HG02798 (cell line): ENCODE measurements around the gene GSDME.
"Not testable (repeated sequence)": the region's sequence is repeated elsewhere in the genome, so short reads cannot be mapped to it uniquely, and the experiment has no call there.

ENCODE experiments used
- ATAC-seq: cut with Tn5 transposase; IDR thresholded peaks from one replicate; pipeline ENCODE4 v1.9.1; 2021; ENCODE audit warnings: mild to moderate bottlenecking; ENCODE audit not compliant: unreplicated experiment, poor library complexity

Gene GSDME

GRCh38 chr7:24757353-24758275 lies at the start of gene GSDME:
Gene GSDME, minus strand, starts transcription at chr7:24757464. Its CDS starts 7,690 bp downstream, at chr7:24749774.
- peak; percentile 75 for ATAC-seq

- no peak for ATAC-seq
Measured at GRCh38 chr7:24802300-24802699, 45.0 kb upstream of the GSDME start.

DNA sequence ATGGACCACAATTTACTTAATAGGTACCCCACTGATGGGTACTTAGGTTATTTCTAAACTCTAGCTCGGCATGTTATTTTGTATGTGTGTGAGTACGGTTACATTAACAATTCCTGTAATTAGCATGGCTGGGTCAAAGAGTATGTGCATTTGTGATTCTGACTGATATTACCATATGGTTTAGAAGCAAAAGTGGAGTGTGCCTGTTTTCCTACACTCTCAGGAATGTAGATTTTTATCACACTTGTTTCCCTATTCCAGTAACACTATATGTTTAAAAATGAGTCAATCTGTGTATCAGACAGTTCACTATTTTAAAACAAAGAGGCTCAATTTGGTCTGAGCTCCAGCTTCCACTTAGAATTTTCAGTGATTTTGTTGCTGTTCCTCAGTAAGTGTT lies 44.6 kb upstream of the GSDME start:
- ATAC-seq: no peak

DNA sequence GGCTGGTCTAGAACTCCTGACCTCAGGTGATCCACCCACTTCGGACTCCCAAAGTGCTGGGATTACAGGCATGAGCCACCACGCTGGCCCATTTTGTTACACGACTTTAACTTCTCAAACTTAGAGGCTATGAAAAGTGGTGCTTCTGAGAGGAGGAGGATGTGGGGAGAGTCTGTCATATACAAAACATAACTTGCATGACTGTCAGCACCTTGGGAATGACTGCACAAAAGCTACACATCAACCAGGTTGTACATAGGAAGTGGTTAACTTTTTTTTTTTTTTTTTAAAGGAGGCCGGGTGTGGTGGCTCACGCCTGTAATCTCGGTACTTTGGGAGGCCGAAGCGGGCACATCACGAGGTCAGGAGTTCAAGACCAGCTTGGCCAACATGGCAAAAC lies 43.4 kb upstream of the GSDME start:
- no peak for ATAC-seq

- ATAC-seq: no peak
Measured at GRCh38 chr7:24800073-24800472, 42.8 kb upstream of the GSDME start.

GRCh38 chr7:24799506-24799905 lies 42.2 kb upstream of the GSDME start:
- no peak for ATAC-seq

DNA sequence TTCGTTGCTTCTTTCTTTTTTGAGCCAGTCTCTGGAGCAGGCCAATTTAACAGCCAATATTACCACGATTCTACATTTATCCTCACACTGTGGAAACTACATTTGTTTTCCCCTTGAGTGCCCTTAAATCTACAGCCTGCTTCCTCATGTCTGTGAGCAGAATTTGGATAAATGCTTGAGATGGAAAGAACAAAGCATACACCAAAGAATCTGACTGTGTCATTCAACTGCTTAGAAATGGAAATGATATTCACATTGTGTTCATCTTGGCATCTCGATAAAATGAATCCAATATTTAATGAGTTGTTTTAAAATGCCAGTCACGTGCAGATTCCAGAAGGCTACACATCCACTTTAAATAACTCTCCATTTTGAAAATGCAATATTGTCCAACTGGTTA lies 41.0 kb upstream of the GSDME start:
- ATAC-seq: no peak

- ATAC-seq: no peak
Measured at GRCh38 chr7:24797270-24797669, 40.0 kb upstream of the GSDME start.

DNA sequence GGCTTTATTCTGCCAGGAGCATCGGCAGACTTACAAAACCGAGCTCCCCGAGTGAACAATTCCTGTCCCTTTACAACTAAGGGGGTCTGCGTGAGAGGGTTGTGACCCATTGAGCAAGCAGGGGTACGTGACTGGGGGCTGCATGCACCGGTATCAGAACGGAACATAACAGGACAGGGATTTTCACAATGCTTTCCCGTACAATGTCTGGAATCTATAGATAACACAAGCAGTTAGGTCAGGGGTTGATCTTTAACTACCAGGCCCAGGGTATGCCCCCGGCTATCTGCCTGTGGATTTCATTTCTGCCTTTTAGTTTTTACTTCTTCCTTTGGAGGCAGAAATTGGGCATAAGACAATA lies 38.1 kb upstream of the GSDME start:
- no peak for ATAC-seq

GRCh38 chr7:24794751-24795406 lies 37.6 kb upstream of the GSDME start:
- ATAC-seq: not testable (repeated sequence)

DNA sequence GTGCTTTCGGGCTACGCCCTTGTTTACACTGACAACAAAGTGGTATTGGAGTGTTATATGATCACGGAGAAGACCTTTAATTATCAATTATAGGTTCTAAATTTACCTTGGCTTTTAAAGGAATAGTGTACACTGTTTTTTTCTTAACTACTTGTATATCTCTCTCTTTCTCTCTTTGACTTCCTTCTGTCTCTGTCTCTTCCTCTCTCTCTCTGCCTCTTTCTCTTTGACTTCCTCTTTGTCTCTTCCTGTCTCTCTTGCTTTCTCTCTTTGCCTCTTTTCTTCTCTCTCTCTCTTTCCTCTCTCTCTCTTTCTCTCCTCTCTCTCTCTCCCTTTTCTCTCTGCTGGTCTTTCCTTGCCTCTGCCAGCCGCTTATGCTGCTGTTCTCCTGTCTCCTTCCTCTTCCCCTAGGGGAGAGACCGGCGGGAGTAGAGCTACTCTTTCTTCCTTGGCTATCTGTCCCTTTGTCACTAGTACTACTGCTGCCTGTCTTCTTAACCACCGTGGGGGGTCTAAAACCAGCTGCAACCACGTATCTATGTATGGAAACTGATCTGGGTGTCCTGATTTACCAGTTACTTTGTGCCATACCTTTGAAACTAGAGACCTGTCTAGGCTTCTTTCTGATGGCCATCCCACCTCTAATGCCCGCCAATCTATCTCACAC lies 36.9 kb upstream of the GSDME start:
- ATAC-seq: no peak

GRCh38 chr7:24788961-24789576 lies 31.8 kb upstream of the GSDME start:
- ATAC-seq: no peak

DNA sequence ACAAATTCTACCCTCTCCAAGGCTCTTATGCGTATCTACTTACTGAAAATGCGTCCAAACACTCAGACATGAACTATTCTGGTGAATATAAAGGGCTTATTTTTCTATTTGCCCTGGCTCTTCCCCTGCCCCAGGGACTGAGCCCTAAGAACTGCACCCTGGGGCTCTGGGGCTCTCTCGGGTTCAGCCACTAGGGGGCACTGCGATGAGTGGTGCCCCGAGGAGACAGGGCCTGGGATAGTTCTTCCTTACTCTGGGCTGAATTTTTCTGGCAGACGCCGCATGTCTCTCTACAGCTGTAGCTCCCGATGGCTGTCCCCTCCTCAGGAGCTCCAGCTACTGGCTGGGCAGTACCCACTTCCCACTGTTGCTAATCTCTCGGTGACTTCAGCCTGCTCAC lies 30.8 kb upstream of the GSDME start:
- no peak for ATAC-seq

DNA sequence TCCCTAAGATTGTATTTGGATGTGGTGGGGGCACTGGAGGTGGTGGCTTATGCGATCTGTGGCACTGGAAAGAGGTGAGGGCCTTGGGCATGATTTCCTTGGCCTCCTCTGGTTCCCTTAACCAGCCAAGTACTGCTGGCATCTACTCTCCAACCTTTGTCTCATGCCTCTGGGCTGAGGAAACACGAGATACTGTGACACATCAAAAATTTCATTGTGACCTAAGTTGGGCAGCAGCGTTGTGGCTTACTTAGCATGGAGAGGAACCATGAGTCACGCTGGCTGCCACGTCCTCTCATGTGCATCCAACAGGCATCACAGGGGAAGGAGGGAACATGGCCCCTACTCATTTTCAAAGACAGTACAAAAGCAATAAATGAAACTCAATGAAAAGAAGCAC lies 29.7 kb upstream of the GSDME start:
- ATAC-seq: no peak

GRCh38 chr7:24786306-24786705 lies 29.0 kb upstream of the GSDME start:
- no peak for ATAC-seq

GRCh38 chr7:24784277-24784676 lies 27.0 kb upstream of the GSDME start:
- ATAC-seq: no peak

DNA sequence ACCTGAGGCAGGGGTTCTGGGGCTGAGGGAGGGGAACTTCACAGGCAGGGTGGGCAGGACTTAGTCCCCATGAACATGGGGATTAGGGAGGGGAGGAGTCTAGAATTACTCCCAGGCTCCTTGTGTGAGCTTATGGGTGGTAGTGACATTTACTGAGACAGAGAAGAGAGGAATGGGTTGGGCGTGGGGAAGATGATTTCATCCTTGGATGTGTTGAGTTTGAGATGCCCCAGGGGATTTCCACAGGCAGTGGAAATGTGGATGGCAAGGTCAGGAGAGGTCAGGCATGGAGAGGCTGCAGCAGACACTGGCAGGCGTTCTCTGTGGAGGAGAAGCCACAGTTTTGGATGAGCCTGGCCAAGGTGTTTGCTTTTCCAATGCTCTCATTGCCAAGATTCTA lies 26.4 kb upstream of the GSDME start:
- ATAC-seq: no peak

- no peak for ATAC-seq
Measured at GRCh38 chr7:24781106-24781505, 23.8 kb upstream of the GSDME start.

- no peak for ATAC-seq
Measured at GRCh38 chr7:24779283-24779655, 22.0 kb upstream of the GSDME start.

DNA sequence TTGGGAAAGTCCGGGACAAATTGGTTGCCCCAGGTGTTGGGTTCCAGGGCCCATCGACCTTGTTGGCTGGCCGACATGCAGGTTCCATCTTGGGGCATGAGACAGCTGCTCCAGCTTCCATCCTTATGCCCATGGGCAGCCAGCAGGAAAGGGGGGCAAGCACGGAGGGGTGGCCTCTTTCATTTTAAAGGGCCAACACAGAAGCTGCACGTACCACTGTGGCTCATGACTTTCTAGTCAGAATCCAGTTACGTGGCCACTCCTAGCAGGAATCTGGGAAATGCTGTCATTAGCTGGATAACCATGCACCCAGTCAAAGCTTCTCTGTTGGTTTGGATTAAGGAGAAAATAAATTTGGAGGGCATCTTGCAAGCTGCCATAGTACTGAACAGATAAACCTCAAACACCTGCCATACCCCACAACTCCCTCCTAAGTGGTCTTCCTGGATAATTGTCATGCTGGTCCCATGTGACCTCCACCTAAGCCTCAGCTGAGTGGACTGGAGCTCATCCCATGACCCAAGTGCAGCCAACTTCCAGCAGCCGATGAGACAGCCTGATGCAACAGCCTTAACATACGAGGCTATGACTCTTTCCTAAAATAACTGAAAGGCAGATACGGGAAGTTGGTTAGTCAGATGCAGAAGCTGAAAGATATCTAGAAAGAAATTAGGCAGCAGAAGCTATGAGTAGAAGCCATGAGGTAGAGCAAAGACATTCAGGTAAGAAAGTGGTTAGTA lies 21.4 kb upstream of the GSDME start:
- ATAC-seq: peak; percentile 46
